ENCODE data around the gene INS.
"Not testable (repeated sequence)": the region's sequence is repeated elsewhere in the genome, so short reads cannot be mapped to it uniquely, and the experiment has no call there.

The INS gene

DNA sequence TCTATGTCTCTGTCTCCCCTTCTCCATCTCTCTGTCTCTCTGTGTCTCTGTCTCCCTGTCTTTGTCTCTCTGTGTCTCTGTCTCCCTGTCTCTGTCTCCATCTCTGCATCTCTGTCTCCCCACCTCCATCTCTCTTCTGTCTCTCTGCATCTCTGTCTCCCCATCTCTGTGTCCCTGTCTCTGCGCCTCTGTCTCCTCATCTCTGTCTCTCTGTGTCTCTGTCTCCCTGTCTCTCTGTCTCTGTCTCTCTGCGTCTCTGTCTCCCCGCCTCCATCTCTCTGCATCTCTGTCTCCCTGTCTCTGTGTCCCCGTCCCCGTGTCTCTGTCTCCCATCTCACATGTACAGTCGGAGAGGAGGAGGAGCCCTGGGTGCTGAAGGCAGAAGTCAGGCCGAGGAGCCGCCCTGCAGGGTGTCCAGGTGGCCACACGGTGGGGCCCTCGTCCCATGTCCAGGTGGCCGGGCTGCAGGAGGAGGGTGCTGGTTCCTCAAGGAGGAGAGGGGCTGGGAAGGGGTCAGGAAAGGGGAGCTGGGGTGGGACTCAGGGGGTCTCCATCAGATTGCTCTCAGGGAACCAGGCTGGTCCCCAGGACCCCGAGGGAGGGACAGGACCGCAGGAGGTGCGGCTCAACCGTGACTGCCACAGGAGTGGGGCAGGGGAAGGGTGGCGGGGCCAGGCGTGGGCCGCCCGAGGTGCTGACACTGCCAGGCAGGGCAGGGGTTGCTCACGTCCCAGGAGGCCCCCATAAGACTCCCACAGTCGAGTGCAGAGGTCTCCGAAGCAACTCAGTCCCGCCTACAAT is 36.2 kb upstream of the INS start:
- H2AFZ ChIP-seq (ENCODE audit: low read depth, low read length) = no peak overlapping the region; the same call in 1 of the 2 replicates
- peak; percentile 87 for ATAC-seq (ENCODE audit: insufficient read depth, low read depth)
- no peaks in the 10 kb centered on the region for H3K9me3 ChIP-seq (ENCODE audit: insufficient read depth, low read length, severe bottlenecking)
- TF ChIP-seq, protein P1, sequence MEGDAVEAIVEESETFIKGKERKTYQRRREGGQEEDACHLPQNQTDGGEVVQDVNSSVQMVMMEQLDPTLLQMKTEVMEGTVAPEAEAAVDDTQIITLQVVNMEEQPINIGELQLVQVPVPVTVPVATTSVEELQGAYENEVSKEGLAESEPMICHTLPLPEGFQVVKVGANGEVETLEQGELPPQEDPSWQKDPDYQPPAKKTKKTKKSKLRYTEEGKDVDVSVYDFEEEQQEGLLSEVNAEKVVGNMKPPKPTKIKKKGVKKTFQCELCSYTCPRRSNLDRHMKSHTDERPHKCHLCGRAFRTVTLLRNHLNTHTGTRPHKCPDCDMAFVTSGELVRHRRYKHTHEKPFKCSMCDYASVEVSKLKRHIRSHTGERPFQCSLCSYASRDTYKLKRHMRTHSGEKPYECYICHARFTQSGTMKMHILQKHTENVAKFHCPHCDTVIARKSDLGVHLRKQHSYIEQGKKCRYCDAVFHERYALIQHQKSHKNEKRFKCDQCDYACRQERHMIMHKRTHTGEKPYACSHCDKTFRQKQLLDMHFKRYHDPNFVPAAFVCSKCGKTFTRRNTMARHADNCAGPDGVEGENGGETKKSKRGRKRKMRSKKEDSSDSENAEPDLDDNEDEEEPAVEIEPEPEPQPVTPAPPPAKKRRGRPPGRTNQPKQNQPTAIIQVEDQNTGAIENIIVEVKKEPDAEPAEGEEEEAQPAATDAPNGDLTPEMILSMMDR (IDR thresholded peaks at IDR 0.05; ENCODE audit: borderline replicate concordance, extremely low read depth, low read length, poor library complexity, severe bottlenecking) = peak; percentile 98
- TF ChIP-seq EZH2 (IDR thresholded peaks at IDR 0.05; ENCODE audit: borderline replicate concordance, low read depth, low read length, severe bottlenecking) = no peak
- no peaks in the 10 kb centered on the region for H3K27me3 ChIP-seq (ENCODE audit: insufficient read depth, low read length, poor library complexity)
- peaks cover 5% of the 10 kb centered on the region; the same call in 1 of the 2 replicates for H4K20me1 ChIP-seq (ENCODE audit: insufficient read depth, low read length)
- no peaks in the 10 kb centered on the region for H3K36me3 ChIP-seq (ENCODE audit: insufficient read depth, low read length)
- H3K4me1 ChIP-seq (ENCODE audit: insufficient read depth, low read length) = no peaks in the 10 kb centered on the region
- H3K9ac ChIP-seq (ENCODE audit: low read depth, low read length) = no peak overlapping the region
- H3K79me2 ChIP-seq (ENCODE audit: insufficient read depth, low read length) = no peaks in the 10 kb centered on the region
- no peak overlapping the region for H3K4me3 ChIP-seq (ENCODE audit: low read depth in 1 of 2, low read length in 2 of 2)
- peak; percentile 77 for DNase-seq
- no peak overlapping the region for H3K4me2 ChIP-seq (ENCODE audit: insufficient read depth, low read length)
- H3K27ac ChIP-seq (ENCODE audit: low read length) = no peak overlapping the region

DNA sequence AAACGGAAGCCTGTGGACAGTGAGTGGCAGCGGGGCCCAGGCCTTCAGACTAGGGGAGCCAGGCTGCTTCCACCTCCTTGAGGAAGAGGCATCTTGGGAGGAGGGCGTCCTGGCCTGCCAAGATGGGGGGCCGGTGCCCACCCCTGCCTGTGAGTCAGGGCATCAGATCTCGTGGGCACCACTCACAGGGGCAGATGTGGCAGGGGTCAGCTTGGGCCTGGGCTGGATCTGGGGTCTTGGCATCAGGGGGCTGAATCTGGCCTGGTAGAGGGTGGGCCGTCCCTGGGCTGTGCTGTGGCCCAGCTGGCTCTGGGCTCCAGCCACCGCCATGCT is 34.7 kb upstream of the INS start:
- TF ChIP-seq, protein P1 (IDR thresholded peaks at IDR 0.05; ENCODE audit: borderline replicate concordance, extremely low read depth, low read length, poor library complexity, severe bottlenecking) = no peak
- no peak for TF ChIP-seq EZH2 (IDR thresholded peaks at IDR 0.05; ENCODE audit: borderline replicate concordance, low read depth, low read length, severe bottlenecking)
- Histone ChIP-seq H3K79me2 (ENCODE audit: insufficient read depth, low read length) (no peaks in the 10 kb centered on the region), H3K4me3 (ENCODE audit: low read depth in 1 of 2, low read length in 2 of 2) (no peak overlapping the region), H3K9ac (ENCODE audit: low read depth, low read length) (no peak overlapping the region), H4K20me1 (ENCODE audit: insufficient read depth, low read length) (peaks cover 5% of the 10 kb centered on the region; the same call in 1 of the 2 replicates), H3K36me3 (ENCODE audit: insufficient read depth, low read length) (no peaks in the 10 kb centered on the region), H3K27me3 (ENCODE audit: insufficient read depth, low read length, poor library complexity) (no peaks in the 10 kb centered on the region), H3K4me1 (ENCODE audit: insufficient read depth, low read length) (no peaks in the 10 kb centered on the region), H3K4me2 (ENCODE audit: insufficient read depth, low read length) (no peak overlapping the region), H2AFZ (ENCODE audit: low read depth, low read length) (no peak overlapping the region), H3K9me3 (ENCODE audit: insufficient read depth, low read length, severe bottlenecking) (no peaks in the 10 kb centered on the region), H3K27ac (ENCODE audit: low read length) (no peak overlapping the region)
- DNase-seq (no peak), ATAC-seq (ENCODE audit: insufficient read depth, low read depth) (no peak)

DNA sequence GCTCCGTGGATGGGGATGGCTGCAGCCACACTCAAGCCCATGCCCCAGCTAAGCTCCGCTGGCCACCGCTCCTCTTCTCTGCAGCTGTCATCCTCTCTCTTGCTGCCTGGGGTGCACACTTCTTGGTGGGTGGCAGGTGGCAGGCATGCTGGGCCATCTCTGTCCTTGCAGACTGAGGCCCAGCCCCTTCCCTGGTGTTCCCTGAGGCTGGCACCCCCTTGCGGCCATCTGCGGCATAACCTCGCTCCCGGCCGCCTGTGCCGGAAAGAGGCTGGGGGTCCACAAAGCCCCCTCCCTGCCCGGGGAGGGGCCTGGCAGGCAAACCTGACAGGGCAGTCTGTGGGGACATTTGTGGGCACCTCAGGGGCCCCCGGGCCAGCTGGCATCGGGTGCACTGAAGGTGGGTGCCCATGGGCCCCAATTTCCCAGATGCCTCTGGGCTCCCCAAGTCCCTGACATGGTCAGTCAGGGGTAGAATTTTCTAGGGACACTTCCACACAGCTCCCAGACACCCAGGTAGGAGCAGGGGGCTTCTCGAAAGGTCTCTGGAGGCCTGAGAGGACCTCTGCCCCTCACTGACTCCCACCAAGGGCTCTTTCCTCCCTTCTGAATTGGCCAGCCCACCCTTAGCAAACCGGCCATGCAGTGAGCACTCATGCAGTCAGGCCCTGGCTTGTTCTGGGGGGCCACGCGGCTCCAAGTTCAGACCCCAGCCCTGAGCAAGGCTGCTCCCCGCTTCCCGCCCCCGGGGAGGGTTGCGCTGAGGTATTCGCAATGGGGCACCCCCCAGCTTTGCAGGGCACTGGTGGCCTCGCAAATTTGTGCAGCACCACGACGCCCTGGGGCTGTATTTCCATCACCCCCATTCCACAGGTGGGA is 34.1 kb upstream of the INS start:
- no peaks in the 10 kb centered on the region for H3K4me1 ChIP-seq (ENCODE audit: insufficient read depth, low read length)
- TF ChIP-seq, protein P1 (IDR thresholded peaks at IDR 0.05; ENCODE audit: borderline replicate concordance, extremely low read depth, low read length, poor library complexity, severe bottlenecking) = peak; percentile 91
- no peak for TF ChIP-seq EZH2 (IDR thresholded peaks at IDR 0.05; ENCODE audit: borderline replicate concordance, low read depth, low read length, severe bottlenecking)
- no peaks in the 10 kb centered on the region for H3K9me3 ChIP-seq (ENCODE audit: insufficient read depth, low read length, severe bottlenecking)
- H4K20me1 ChIP-seq (ENCODE audit: insufficient read depth, low read length) = peaks cover 5% of the 10 kb centered on the region; the same call in 1 of the 2 replicates
- H2AFZ ChIP-seq (ENCODE audit: low read depth, low read length) = no peak overlapping the region
- H3K79me2 ChIP-seq (ENCODE audit: insufficient read depth, low read length) = no peaks in the 10 kb centered on the region
- ATAC-seq (ENCODE audit: insufficient read depth, low read depth) (peak; percentile 63), DNase-seq (peak; percentile 69)
- no peaks in the 10 kb centered on the region for H3K36me3 ChIP-seq (ENCODE audit: insufficient read depth, low read length)
- no peak overlapping the region for H3K9ac ChIP-seq (ENCODE audit: low read depth, low read length)
- H3K27me3 ChIP-seq (ENCODE audit: insufficient read depth, low read length, poor library complexity) = no peaks in the 10 kb centered on the region
- no peak overlapping the region for H3K27ac ChIP-seq (ENCODE audit: low read length)
- no peak overlapping the region for H3K4me2 ChIP-seq (ENCODE audit: insufficient read depth, low read length)
- H3K4me3 ChIP-seq (ENCODE audit: low read depth in 1 of 2, low read length in 2 of 2) = no peak overlapping the region

DNA sequence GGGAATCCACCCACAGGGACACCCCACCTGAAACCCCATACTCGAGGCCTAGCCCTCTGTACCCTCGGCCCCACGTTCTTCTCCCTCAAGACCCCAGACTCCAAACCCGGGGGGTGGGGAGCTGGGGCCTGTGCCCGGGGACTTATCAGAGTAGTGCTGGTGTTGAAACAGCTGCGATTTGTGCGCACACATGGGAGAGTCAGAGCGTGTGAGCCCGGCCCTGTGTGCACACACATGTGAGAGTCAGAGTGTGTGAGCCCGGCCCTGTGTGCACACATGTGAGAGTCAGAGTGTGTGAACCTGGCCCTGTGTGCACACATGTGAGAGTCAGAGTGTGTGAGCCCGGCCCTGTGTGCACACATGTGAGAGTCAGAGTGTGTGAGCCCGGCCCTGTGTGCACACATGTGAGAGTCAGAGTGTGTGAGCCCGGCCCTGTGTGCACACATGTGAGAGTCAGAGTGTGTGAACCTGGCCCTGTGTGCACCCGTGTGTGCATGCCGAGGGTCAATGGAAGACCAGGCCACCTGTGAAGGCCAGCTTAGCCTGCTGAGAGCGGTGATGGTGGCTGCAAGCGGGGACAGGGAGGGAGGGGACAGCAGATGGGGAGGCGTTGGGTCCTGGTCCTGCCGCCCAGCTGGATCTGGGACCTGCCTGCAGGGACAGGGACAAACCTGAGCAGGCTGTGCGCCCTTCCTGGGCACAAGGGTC is 33.0 kb upstream of the INS start:
- not testable (repeated sequence) for H3K4me1 ChIP-seq (ENCODE audit: insufficient read depth, low read length); ATAC-seq (ENCODE audit: insufficient read depth, low read depth); H3K27ac ChIP-seq (ENCODE audit: low read length); H3K4me2 ChIP-seq (ENCODE audit: insufficient read depth, low read length); H3K4me3 ChIP-seq (ENCODE audit: low read depth in 1 of 2, low read length in 2 of 2); H4K20me1 ChIP-seq (ENCODE audit: insufficient read depth, low read length); H3K9me3 ChIP-seq (ENCODE audit: insufficient read depth, low read length, severe bottlenecking); H2AFZ ChIP-seq (ENCODE audit: low read depth, low read length); H3K79me2 ChIP-seq (ENCODE audit: insufficient read depth, low read length); H3K9ac ChIP-seq (ENCODE audit: low read depth, low read length); H3K27me3 ChIP-seq (ENCODE audit: insufficient read depth, low read length, poor library complexity); H3K36me3 ChIP-seq (ENCODE audit: insufficient read depth, low read length); DNase-seq

Measured in DND-41 (cell line).